Esophagus squamous epithelium (tissue), 4 donors: ENCODE measurements around the gene REEP1.

Experiments
- POLR2A ChIP-seq, 4 donors: fragments of 450-650 bp; IDR thresholded peaks; one replicate each; pipeline ENCODE4 v1.6.1; 2017; ENCODE audit warnings: antibody characterized with exemption in 4 of 4, mild to moderate bottlenecking in 4 of 4, moderate library complexity in 3 of 4
- TF ChIP-seq, protein P1 (sequence below), 6 experiments: fragments of 450-650 bp in 4 of 6; fragments of 200-600 bp in 2 of 6; sonication (generic) in 2 of 6; IDR thresholded peaks; one replicate each; pipeline ENCODE4 v1.5.1; 2016 to 2019; ENCODE audit warnings: antibody characterized with exemption in 6 of 6, mild to moderate bottlenecking in 4 of 6, moderate library complexity in 4 of 6

DNA sequence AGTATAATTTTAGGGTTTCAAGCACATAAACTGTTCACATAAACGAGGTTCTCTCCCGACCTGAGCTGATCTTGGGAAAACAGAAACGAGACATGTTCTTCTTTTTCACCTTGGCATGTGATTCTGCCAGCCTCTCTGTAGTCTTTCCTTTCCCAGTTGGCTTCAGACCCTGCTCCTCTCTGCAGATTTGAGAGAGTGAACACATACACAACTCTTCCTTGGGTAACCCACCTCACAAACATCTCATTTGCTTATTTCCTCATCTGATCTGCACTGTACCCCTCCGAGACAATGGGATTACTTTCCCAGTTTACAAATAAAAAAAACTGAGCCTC lies 46.1 kb downstream of the REEP1 start:
- TF ChIP-seq POLR2A (IDR thresholded peaks at IDR 0.05), result no peak
- TF ChIP-seq, protein P1, sequence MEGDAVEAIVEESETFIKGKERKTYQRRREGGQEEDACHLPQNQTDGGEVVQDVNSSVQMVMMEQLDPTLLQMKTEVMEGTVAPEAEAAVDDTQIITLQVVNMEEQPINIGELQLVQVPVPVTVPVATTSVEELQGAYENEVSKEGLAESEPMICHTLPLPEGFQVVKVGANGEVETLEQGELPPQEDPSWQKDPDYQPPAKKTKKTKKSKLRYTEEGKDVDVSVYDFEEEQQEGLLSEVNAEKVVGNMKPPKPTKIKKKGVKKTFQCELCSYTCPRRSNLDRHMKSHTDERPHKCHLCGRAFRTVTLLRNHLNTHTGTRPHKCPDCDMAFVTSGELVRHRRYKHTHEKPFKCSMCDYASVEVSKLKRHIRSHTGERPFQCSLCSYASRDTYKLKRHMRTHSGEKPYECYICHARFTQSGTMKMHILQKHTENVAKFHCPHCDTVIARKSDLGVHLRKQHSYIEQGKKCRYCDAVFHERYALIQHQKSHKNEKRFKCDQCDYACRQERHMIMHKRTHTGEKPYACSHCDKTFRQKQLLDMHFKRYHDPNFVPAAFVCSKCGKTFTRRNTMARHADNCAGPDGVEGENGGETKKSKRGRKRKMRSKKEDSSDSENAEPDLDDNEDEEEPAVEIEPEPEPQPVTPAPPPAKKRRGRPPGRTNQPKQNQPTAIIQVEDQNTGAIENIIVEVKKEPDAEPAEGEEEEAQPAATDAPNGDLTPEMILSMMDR (IDR thresholded peaks at IDR 0.05), result no peak
